GM12864 (cell line): ENCODE data around the gene PPP1R14C.

Experiments used
- DNase-seq: peaks from one replicate; pipeline ENCODE4 v3.0.0-alpha.2; 2011; ENCODE audit warnings: low read depth
- H3K4me3 ChIP-seq: 2 replicates; pipeline ENCODE4 v1.5.1; 2011; ENCODE audit warnings: mild to moderate bottlenecking, low read depth, low read length, control low read depth
- CTCF ChIP-seq: IDR thresholded peaks from 2 replicates; pipeline ENCODE4 v1.5.1; 2011; ENCODE audit warnings: low read depth, mild to moderate bottlenecking, moderate library complexity, low read length, control low read depth, inconsistent platforms; ENCODE audit errors: missing control alignments

PPP1R14C gene

GRCh38 chr6:150165020-150165702, 22.3 kb downstream of the PPP1R14C start:
- no peak for TF ChIP-seq CTCF
- H3K4me3 ChIP-seq, result no peak overlapping the region
- no peak for DNase-seq

- TF ChIP-seq CTCF, result no peak
- H3K4me3 ChIP-seq, result no peak overlapping the region
- no peak for DNase-seq
Observed at GRCh38 chr6:150167479-150167873, 24.6 kb downstream of the PPP1R14C start.

GRCh38 chr6:150169181-150169580, 26.3 kb downstream of the PPP1R14C start:
- no peak for TF ChIP-seq CTCF
- DNase-seq, result no peak
- no peak overlapping the region for H3K4me3 ChIP-seq

GRCh38 chr6:150169609-150170008, 26.8 kb downstream of the PPP1R14C start:
- TF ChIP-seq CTCF, result no peak
- DNase-seq, result no peak

GRCh38 chr6:150172929-150173328, 30.1 kb downstream of the PPP1R14C start:
- no peak overlapping the region for H3K4me3 ChIP-seq
- no peak for TF ChIP-seq CTCF
- no peak for DNase-seq

More at GRCh38 chr6:150169609-150170008, 26.8 kb downstream of the PPP1R14C start:
- H3K4me3 ChIP-seq, result no peak overlapping the region

GRCh38 chr6:150175586-150176151, 32.8 kb downstream of the PPP1R14C start:
- no peak for DNase-seq
- TF ChIP-seq CTCF, result no peak

GRCh38 chr6:150176152-150176551, 33.3 kb downstream of the PPP1R14C start:
- no peak overlapping the region for H3K4me3 ChIP-seq
- DNase-seq, result no peak
- TF ChIP-seq CTCF, result no peak

More at GRCh38 chr6:150175586-150176151, 32.8 kb downstream of the PPP1R14C start:
- no peak overlapping the region for H3K4me3 ChIP-seq
